PC-3 (cell line): ENCODE measurements around the gene FNIP1. TPM values are rescaled to one million over a fixed set of nuclear protein-coding genes. Genes with fewer than 3 reads are reported as not detected.
A peak's percentile ranks its signal among the peaks of the same experiment; 100 is the strongest.

ENCODE experiments used
- ATAC-seq: fragments of 200-7000 bp; cut with Tn5 transposase; 2 replicates; pipeline ENCODE4 v1.9.1; 2020; ENCODE audit warnings: mild to moderate bottlenecking, moderate library complexity
- BruUV-seq: library from RNA; stranded (reverse); fragments of 400-500 nt; replicated peaks from 2 replicates; lab custom pipeline; 2021; lab: Mats Ljungman, UMichigan
- CTCF ChIA-PET: fragments of 300-600 bp; sonication (Branson Sonifier 250); formaldehyde crosslinking; loops from one replicate; lab custom pipeline; 2022; ENCODE audit warnings: antibody characterized with exemption; lab: Charles Lee
- POLR2A ChIA-PET: fragments of 300-600 bp; sonication (Branson Sonifier 250); formaldehyde crosslinking; loops from one replicate; lab custom pipeline; 2022; ENCODE audit warnings: antibody characterized with exemption; ENCODE audit not compliant: unreplicated experiment; lab: Charles Lee
- DNase-seq: peaks from one replicate; pipeline ENCODE4 v3.0.0-alpha.2; 2015
- H2AFZ ChIP-seq: fragments of 300-600 bp; sonication (generic); 2 replicates; pipeline ENCODE4 v1.6.0; 2016; ENCODE audit warnings: antibody characterized with exemption, low read length
- H3F3A ChIP-seq: fragments of 300-600 bp; sonication (generic); one replicate; pipeline ENCODE4 v1.6.0; 2017; ENCODE audit warnings: antibody characterized with exemption, low read length, control low read depth, mild to moderate bottlenecking; ENCODE audit not compliant: unreplicated experiment
- H3K27ac ChIP-seq: fragments of 300-600 bp; sonication (generic); 2 replicates; pipeline ENCODE4 v1.5.1; 2016; ENCODE audit warnings: mild to moderate bottlenecking, low read length
- H3K27me3 ChIP-seq: fragments of 300-600 bp; sonication (generic); 2 replicates; pipeline ENCODE4 v1.6.1; 2016; ENCODE audit warnings: low read length, mixed read lengths
- H3K36me3 ChIP-seq: fragments of 300-600 bp; sonication (generic); 2 replicates; pipeline ENCODE4 v1.6.1; 2016; ENCODE audit warnings: low read depth, mixed run types, low read length, mixed read lengths
- H3K4me1 ChIP-seq: fragments of 300-600 bp; sonication (generic); 2 replicates; pipeline ENCODE4 v1.5.1; 2016; ENCODE audit warnings: low read length; ENCODE audit not compliant: insufficient read depth
- H3K4me2 ChIP-seq: fragments of 300-600 bp; sonication (generic); 2 replicates; pipeline ENCODE4 v1.6.0; 2016; ENCODE audit warnings: low read length
- H3K4me3 ChIP-seq: fragments of 300-600 bp; sonication (generic); 2 replicates; pipeline ENCODE4 v1.5.1; 2016; ENCODE audit warnings: mild to moderate bottlenecking, low read length, mixed read lengths
- H3K79me2 ChIP-seq: fragments of 300-600 bp; sonication (generic); 2 replicates; pipeline ENCODE4 v1.6.1; 2017; ENCODE audit warnings: low read length, mixed read lengths
- H3K9ac ChIP-seq: fragments of 300-600 bp; sonication (generic); 2 replicates; pipeline ENCODE4 v1.6.0; 2016; ENCODE audit warnings: mild to moderate bottlenecking, low read length
- H3K9me2 ChIP-seq: fragments of 300-600 bp; sonication (generic); replicated peaks from 2 replicates; pipeline ENCODE4 v1.6.1; 2016; ENCODE audit warnings: mixed run types, low read length, mixed read lengths
- H3K9me3 ChIP-seq: fragments of 300-600 bp; sonication (generic); 2 replicates; pipeline ENCODE4 v1.6.1; 2016; ENCODE audit warnings: low read length, mixed read lengths
- H4K20me1 ChIP-seq: fragments of 300-600 bp; sonication (generic); 2 replicates; pipeline ENCODE4 v1.6.1; 2016; ENCODE audit warnings: low read length, mixed read lengths
- EZH2 ChIP-seq: fragments of 300-600 bp; sonication (generic); IDR thresholded peaks from one replicate; pipeline ENCODE4 v1.6.1; 2017; ENCODE audit warnings: antibody characterized with exemption, mild to moderate bottlenecking, low read length; ENCODE audit not compliant: unreplicated experiment
- EZH2phosphoT487 ChIP-seq: fragments of 300-600 bp; sonication (generic); IDR thresholded peaks from 2 replicates; pipeline ENCODE4 v1.6.1; 2018; ENCODE audit warnings: mild to moderate bottlenecking, antibody characterized with exemption, low read length, borderline replicate concordance
- intact Hi-C: fragments of 100-400 bp; cut with micrococcal nuclease; formaldehyde crosslinking; loops from 2 replicates; pipeline ENCODE4 v1.9.0; 2023
- total RNA-seq: library from RNA; depleted of rRNA; stranded (reverse); fragments of >200 nt; gene quantifications from 2 replicates; pipeline ENCODE4 v1.2.3, GENCODE V29; 2014
- TF ChIP-seq, protein P1 (sequence below): fragments of 300-600 bp; sonication (generic); conservative IDR thresholded peaks from 2 replicates; pipeline ENCODE4 v1.5.1; 2017; ENCODE audit warnings: antibody characterized with exemption, low read depth, mild to moderate bottlenecking, low read length

Gene FNIP1
- total RNA-seq, 1 experiment from 2014 or later, result 15.1 TPM

DNA sequence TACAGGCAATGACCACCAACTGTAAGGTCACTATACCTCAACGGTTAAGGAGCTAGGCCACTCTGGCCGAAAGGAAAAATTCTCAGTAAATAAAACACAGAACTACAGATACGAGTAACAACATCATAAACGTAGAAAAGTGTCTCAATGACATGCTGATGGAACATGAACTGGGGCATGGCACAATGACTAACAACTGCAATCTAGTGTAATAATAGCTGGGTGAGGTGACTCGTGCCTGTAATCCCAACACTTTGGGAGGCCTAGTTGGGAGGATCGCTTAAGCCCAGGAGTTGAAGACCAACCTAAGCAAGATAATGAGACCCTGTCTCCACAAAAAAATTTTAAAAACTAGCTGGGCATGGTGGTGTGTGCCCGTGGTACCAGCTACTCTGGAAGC is 152.0 kb downstream of the FNIP1 start:
- Histone ChIP-seq H3K4me2 (no peak overlapping the region), H3K79me2 (no peaks in the 10 kb centered on the region), H3K4me1 (peaks cover 17% of the 10 kb centered on the region), H3K4me3 (no peak overlapping the region), H3K27ac (no peak overlapping the region), H3K27me3 (no peaks in the 10 kb centered on the region), H3K36me3 (no peaks in the 10 kb centered on the region; the same call in 1 of the 2 replicates), H3K9me2 (no peaks in the 10 kb centered on the region), H3K9me3 (no peaks in the 10 kb centered on the region), H4K20me1 (no peaks in the 10 kb centered on the region), H3F3A (no peaks in the 10 kb centered on the region), H3K9ac (no peak overlapping the region), H2AFZ (no peak overlapping the region)
- intact Hi-C loops, result no loop called here
- BruUV-seq, result no TSS peak
- CTCF ChIA-PET, result no interaction called here
- POLR2A ChIA-PET, result no interaction called here
- TF ChIP-seq, protein P1, sequence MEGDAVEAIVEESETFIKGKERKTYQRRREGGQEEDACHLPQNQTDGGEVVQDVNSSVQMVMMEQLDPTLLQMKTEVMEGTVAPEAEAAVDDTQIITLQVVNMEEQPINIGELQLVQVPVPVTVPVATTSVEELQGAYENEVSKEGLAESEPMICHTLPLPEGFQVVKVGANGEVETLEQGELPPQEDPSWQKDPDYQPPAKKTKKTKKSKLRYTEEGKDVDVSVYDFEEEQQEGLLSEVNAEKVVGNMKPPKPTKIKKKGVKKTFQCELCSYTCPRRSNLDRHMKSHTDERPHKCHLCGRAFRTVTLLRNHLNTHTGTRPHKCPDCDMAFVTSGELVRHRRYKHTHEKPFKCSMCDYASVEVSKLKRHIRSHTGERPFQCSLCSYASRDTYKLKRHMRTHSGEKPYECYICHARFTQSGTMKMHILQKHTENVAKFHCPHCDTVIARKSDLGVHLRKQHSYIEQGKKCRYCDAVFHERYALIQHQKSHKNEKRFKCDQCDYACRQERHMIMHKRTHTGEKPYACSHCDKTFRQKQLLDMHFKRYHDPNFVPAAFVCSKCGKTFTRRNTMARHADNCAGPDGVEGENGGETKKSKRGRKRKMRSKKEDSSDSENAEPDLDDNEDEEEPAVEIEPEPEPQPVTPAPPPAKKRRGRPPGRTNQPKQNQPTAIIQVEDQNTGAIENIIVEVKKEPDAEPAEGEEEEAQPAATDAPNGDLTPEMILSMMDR, result no peak
- TF ChIP-seq EZH2phosphoT487 (no peak), EZH2 (no peak)
- DNase-seq (peak; percentile 25), ATAC-seq (no peak)

DNA sequence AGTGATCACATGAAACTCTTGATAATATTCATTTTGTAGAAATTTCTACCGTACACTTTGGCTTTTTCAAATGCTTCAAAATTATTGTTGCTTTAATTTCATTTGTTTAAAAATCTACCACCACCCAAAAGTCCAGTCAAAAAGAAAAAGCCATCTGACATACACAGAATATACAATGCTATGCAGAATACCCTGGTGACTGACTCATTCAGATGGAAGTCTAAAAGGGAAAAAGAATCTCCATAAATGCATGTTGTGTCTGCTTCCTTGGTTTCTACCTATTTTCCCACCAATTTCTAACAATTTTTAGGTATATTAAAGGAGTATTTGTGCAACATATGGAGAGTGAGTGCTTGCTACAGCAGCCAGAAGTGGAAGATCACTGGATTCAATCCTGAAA is 152.4 kb downstream of the FNIP1 start:
- no peak overlapping the region for H2AFZ ChIP-seq
- no peak overlapping the region for H3K9ac ChIP-seq
- H3K79me2 ChIP-seq, result no peaks in the 10 kb centered on the region
- no peak overlapping the region for H3K4me2 ChIP-seq
- no peak for DNase-seq
- no peaks in the 10 kb centered on the region for H3F3A ChIP-seq
- no TSS peak for BruUV-seq
- POLR2A ChIA-PET, result no interaction called here
- CTCF ChIA-PET, result no interaction called here
- no peaks in the 10 kb centered on the region for H3K27me3 ChIP-seq
- no peaks in the 10 kb centered on the region; the same call in 1 of the 2 replicates for H3K36me3 ChIP-seq
- no peak overlapping the region for H3K27ac ChIP-seq
- no peak for ATAC-seq
- H3K9me3 ChIP-seq, result no peaks in the 10 kb centered on the region
- H3K4me1 ChIP-seq, result peaks cover 12% of the 10 kb centered on the region
- no peaks in the 10 kb centered on the region for H4K20me1 ChIP-seq
- TF ChIP-seq, protein P1, result no peak
- TF ChIP-seq EZH2phosphoT487, result no peak
- TF ChIP-seq EZH2, result no peak
- intact Hi-C loops, result no loop called here
- no peaks in the 10 kb centered on the region for H3K9me2 ChIP-seq
- no peak overlapping the region for H3K4me3 ChIP-seq

DNA sequence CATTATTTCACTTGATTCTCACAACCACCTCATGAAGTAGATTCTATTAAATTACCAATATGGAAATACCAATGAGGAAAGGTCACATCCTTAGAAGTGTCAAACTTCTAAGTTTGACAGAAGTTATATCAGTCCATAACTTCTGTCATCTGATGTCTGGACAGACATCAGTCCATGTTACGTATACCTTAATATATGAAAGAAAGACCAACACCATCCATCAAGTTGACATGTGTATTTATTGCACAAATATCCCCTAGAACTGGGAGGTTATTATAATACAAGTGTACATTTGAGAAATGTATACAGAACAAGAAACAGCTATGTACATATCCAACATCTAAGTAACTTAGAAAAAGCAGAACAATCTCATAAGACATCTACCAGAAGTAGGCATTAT is 155.3 kb downstream of the FNIP1 start:
- POLR2A ChIA-PET, result no interaction called here
- H3K36me3 ChIP-seq, result no peaks in the 10 kb centered on the region
- intact Hi-C loops, result no loop called here

More for the DNA sequence above, 155.3 kb downstream of the FNIP1 start:
- no peak for ATAC-seq
- TF ChIP-seq EZH2 (no peak), EZH2phosphoT487 (no peak)
- TF ChIP-seq, protein P1, result no peak
- Histone ChIP-seq H4K20me1 (no peaks in the 10 kb centered on the region), H3K4me3 (no peak overlapping the region), H3K79me2 (no peaks in the 10 kb centered on the region), H3K9ac (no peak overlapping the region), H3F3A (no peaks in the 10 kb centered on the region), H2AFZ (no peak overlapping the region), H3K27me3 (no peaks in the 10 kb centered on the region), H3K4me2 (no peak overlapping the region), H3K4me1 (peaks cover 10% of the 10 kb centered on the region), H3K27ac (no peak overlapping the region), H3K9me2 (no peaks in the 10 kb centered on the region), H3K9me3 (no peaks in the 10 kb centered on the region)
- DNase-seq, result no peak
- BruUV-seq, result no TSS peak
- CTCF ChIA-PET, result interaction anchor here (0.9 kb wide), 1 partner anchor 52 kb away, joined by 4 read pairs; no protein-coding TSS in a partner anchor
